T-cell (primary cell): ENCODE results near the gene GRM7. TPM values are rescaled to one million over a fixed set of nuclear protein-coding genes. Genes with fewer than 3 reads are reported as not detected.

Source experiments
- ATAC-seq, 4 experiments: fragments of 200-7000 bp in 3 of 4; fragments of 150-1000 bp in 1 of 4; cut with Tn5 transposase; replicated peaks in 1 of 4; 1 replicate in 3 of 4; 2 replicates in 1 of 4; pipeline ENCODE4 v1.10.0; 2021; ENCODE audit warnings: moderate library complexity in 3 of 4, mild to moderate bottlenecking in 2 of 4, moderate number of reproducible peaks in 1 of 4
- CTCF ChIA-PET, 2 donors: fragments of 300-600 bp; sonication (Branson Sonifier 250); formaldehyde crosslinking; loops; one replicate each; lab custom pipeline; 2022; ENCODE audit warnings: antibody characterized with exemption in 2 of 2; lab: Charles Lee
- POLR2A ChIA-PET, 2 donors: fragments of 300-600 bp; sonication (Branson Sonifier 250); formaldehyde crosslinking; loops; one replicate each; lab custom pipeline; 2022; ENCODE audit warnings: antibody characterized with exemption in 2 of 2; lab: Charles Lee
- DNase-seq, 35 experiments: peaks; one replicate each; pipeline versions ENCODE4 v3.0.0 to v3.0.0-alpha.2; 2013 to 2023
- H3K27ac ChIP-seq: one replicate; pipeline ENCODE4 v1.5.1; 2013; ENCODE audit warnings: low read length
- H3K27me3 ChIP-seq, 2 experiments: replicated peaks in 1 of 2; 1 replicate in 1 of 2; 2 replicates in 1 of 2; pipeline versions ENCODE4 v1.6.1 to v1.7.0; 2013; ENCODE audit warnings: low read length in 1 of 2, mixed read lengths in 1 of 2; ENCODE audit not compliant: control insufficient read depth in 2 of 2, insufficient read depth in 2 of 2; ENCODE audit errors: extremely low read depth in 1 of 2
- H3K36me3 ChIP-seq, 2 donors: 1 replicate in 1 of 2; 2 replicates in 1 of 2; pipeline versions ENCODE4 v1.6.1 to v1.7.0; 2013; ENCODE audit warnings: low read length in 1 of 2; ENCODE audit not compliant: control insufficient read depth in 2 of 2, insufficient read depth in 1 of 2; ENCODE audit errors: extremely low read depth in 1 of 2
- H3K4me1 ChIP-seq, 2 experiments: 1 replicate in 1 of 2; 2 replicates in 1 of 2; pipeline versions ENCODE4 v1.6.1 to v1.7.0; 2013; ENCODE audit warnings: low read length in 2 of 2, mixed read lengths in 1 of 2; ENCODE audit not compliant: insufficient read depth in 2 of 2, control insufficient read depth in 1 of 2; ENCODE audit errors: extremely low read depth in 1 of 2
- H3K4me3 ChIP-seq, 2 donors: 1 replicate in 1 of 2; 2 replicates in 1 of 2; pipeline versions ENCODE4 v1.5.1 to v1.7.0; 2013; ENCODE audit warnings: mild to moderate bottlenecking in 2 of 2, low read length in 1 of 2, moderate library complexity in 1 of 2; ENCODE audit not compliant: control insufficient read depth in 1 of 2; ENCODE audit errors: extremely low read depth in 1 of 2
- H3K9me3 ChIP-seq: 2 replicates; pipeline ENCODE4 v1.7.0; 2013
- H3K27ac Mint-ChIP-seq, 2 donors: one replicate each; pipeline ENCODE4 v1.8.0; 2020 to 2021; ENCODE audit warnings: mild to moderate bottlenecking in 2 of 2, mixed read lengths in 2 of 2
- H3K27me3 Mint-ChIP-seq, 2 donors: one replicate each; pipeline ENCODE4 v1.8.0; 2021 to 2022; ENCODE audit warnings: mixed read lengths in 2 of 2
- H3K36me3 Mint-ChIP-seq: one replicate; pipeline ENCODE4 v1.8.0; 2021; ENCODE audit warnings: mixed read lengths
- H3K4me1 Mint-ChIP-seq, 3 donors: one replicate each; pipeline ENCODE4 v1.8.0; 2020 to 2022; ENCODE audit warnings: mixed read lengths in 3 of 3, mild to moderate bottlenecking in 1 of 3
- H3K4me3 Mint-ChIP-seq, 3 donors: one replicate each; pipeline ENCODE4 v1.8.0; 2020 to 2022; ENCODE audit warnings: mild to moderate bottlenecking in 3 of 3, mixed read lengths in 3 of 3, moderate library complexity in 3 of 3
- H3K9me3 Mint-ChIP-seq, 3 donors: one replicate each; pipeline ENCODE4 v1.8.0; 2020 to 2022; ENCODE audit warnings: mixed read lengths in 3 of 3
- WGBS: methylation state at CpG from one replicate; pipeline ENCODE4 v1.1.5; 2013; ENCODE audit warnings: missing lambda C conversion rate; ENCODE audit not compliant: insufficient coverage; 5-methylcytosine and 5-hydroxymethylcytosine counted together
- total RNA-seq, 35 experiments: library from RNA in 6 of 35; stranded (reverse) in 6 of 35; fragments of 120-200 nt in 1 of 35; gene quantifications; one replicate each; pipeline versions ENCODE4 v1.2.1 to v1.2.4 and lab custom pipeline; 2013 to 2026

GRM7 gene
- total RNA-seq, 5 donors from 2014 or later (not counting 1 experiment from before 2014, with no cell fraction given) = not detected

DNA sequence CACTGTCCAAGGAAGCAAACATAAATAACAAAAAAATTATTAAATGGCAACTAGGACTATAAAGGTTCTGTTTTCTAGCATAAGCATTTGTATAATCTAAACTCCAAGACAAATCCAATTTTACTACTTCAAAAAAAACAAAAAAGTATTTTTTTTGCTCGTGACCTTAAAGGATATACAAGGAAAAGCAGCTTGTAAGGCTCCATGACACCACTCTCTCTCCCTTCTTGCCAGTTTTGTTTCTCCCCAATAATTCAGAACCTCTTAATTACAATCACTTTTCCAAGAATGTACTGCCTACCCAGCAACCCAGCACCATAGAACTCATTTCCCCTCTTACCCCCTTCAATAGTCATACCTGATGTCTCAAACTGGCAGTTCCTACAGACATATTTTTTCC, 496.2 kb downstream of the GRM7 start:
- Histone ChIP-seq H3K4me1 (no peaks in the 10 kb centered on the region), H3K9me3 (no peaks in the 10 kb centered on the region), H3K4me3 (no peak overlapping the region), H3K27ac (no peak overlapping the region), H3K27me3 (no peaks in the 10 kb centered on the region), H3K36me3 (no peaks in the 10 kb centered on the region)
- Mint-ChIP-seq H3K27ac (no peak overlapping the region), H3K9me3 (no peaks in the 10 kb centered on the region), H3K27me3 (no peaks in the 10 kb centered on the region), H3K4me1 (no peaks in the 10 kb centered on the region), H3K4me3 (no peak overlapping the region), H3K36me3 (no peaks in the 10 kb centered on the region)
- POLR2A ChIA-PET = no interaction called here
- WGBS = 62% methylated on average over 1 of the region's 1 CpG
- no peak for ATAC-seq
- no peak for DNase-seq
- CTCF ChIA-PET = no interaction called here

GRCh38 chr3:7367968-7368367, 507.1 kb downstream of the GRM7 start:
- CTCF ChIA-PET = no interaction called here
- WGBS = no CpG with 5 or more reads among the region's 1 CpG

GRCh38 chr3:7368597-7368996, 507.7 kb downstream of the GRM7 start:
- no peaks in the 10 kb centered on the region for H3K9me3 Mint-ChIP-seq
- no peaks in the 10 kb centered on the region for H3K4me1 Mint-ChIP-seq
- H3K4me3 Mint-ChIP-seq = no peak overlapping the region
- H3K36me3 ChIP-seq = no peaks in the 10 kb centered on the region
- H3K4me3 ChIP-seq = no peak overlapping the region
- CTCF ChIA-PET = no interaction called here
- no peaks in the 10 kb centered on the region for H3K9me3 ChIP-seq
- no peak for DNase-seq
- no peaks in the 10 kb centered on the region for H3K27me3 Mint-ChIP-seq
- no peak overlapping the region for H3K27ac Mint-ChIP-seq
- no peak overlapping the region for H3K27ac ChIP-seq
- no peak for ATAC-seq
- WGBS = no CpG with 5 or more reads among the region's 2 CpGs
- POLR2A ChIA-PET = interaction anchor here in 1 of 2 donors (0.6 kb wide), 1 partner anchor 815 kb away, joined by 3 read pairs; no protein-coding TSS in a partner anchor
- no peaks in the 10 kb centered on the region for H3K4me1 ChIP-seq
- no peaks in the 10 kb centered on the region for H3K27me3 ChIP-seq
- H3K36me3 Mint-ChIP-seq = no peaks in the 10 kb centered on the region

More at GRCh38 chr3:7367968-7368367, 507.1 kb downstream of the GRM7 start:
- Mint-ChIP-seq H3K4me1 (no peaks in the 10 kb centered on the region), H3K27me3 (no peaks in the 10 kb centered on the region), H3K36me3 (no peaks in the 10 kb centered on the region), H3K4me3 (no peak overlapping the region), H3K9me3 (no peaks in the 10 kb centered on the region), H3K27ac (no peak overlapping the region)
- H3K4me1 ChIP-seq = no peaks in the 10 kb centered on the region
- no peaks in the 10 kb centered on the region for H3K9me3 ChIP-seq
- H3K27me3 ChIP-seq = no peaks in the 10 kb centered on the region
- DNase-seq = no peak
- no peak overlapping the region for H3K4me3 ChIP-seq
- H3K36me3 ChIP-seq = no peaks in the 10 kb centered on the region
- H3K27ac ChIP-seq = no peak overlapping the region
- POLR2A ChIA-PET = interaction anchor here (0.6 to 0.7 kb wide), 2 partner anchors 15 to 814 kb away, joined by 3 to 6 read pairs; no protein-coding TSS in a partner anchor
- ATAC-seq = no peak

- H3K9me3 ChIP-seq = no peaks in the 10 kb centered on the region
- H3K27me3 Mint-ChIP-seq = no peaks in the 10 kb centered on the region
- no peaks in the 10 kb centered on the region for H3K4me1 ChIP-seq
- no peak overlapping the region for H3K4me3 ChIP-seq
- H3K36me3 ChIP-seq = no peaks in the 10 kb centered on the region
- H3K27ac ChIP-seq = no peak overlapping the region
- CTCF ChIA-PET = no interaction called here
- H3K27me3 ChIP-seq = no peaks in the 10 kb centered on the region
- no peak overlapping the region for H3K27ac Mint-ChIP-seq
- 66% methylated on average over 5 of the region's 7 CpGs for WGBS
- no peak for ATAC-seq
- peaks cover 0 to 3% (median 0%) of the 10 kb centered on the region in 3 donors for H3K9me3 Mint-ChIP-seq
- DNase-seq = no peak
- no peaks in the 10 kb centered on the region for H3K36me3 Mint-ChIP-seq
- POLR2A ChIA-PET = interaction anchor here in 1 of 2 donors (0.8 kb wide), 1 partner anchor 335 kb away, joined by 3 read pairs; no protein-coding TSS in a partner anchor
- H3K4me3 Mint-ChIP-seq = no peak overlapping the region
- no peaks in the 10 kb centered on the region for H3K4me1 Mint-ChIP-seq
Observed at GRCh38 chr3:7371693-7372572, 511.0 kb downstream of the GRM7 start.

DNA sequence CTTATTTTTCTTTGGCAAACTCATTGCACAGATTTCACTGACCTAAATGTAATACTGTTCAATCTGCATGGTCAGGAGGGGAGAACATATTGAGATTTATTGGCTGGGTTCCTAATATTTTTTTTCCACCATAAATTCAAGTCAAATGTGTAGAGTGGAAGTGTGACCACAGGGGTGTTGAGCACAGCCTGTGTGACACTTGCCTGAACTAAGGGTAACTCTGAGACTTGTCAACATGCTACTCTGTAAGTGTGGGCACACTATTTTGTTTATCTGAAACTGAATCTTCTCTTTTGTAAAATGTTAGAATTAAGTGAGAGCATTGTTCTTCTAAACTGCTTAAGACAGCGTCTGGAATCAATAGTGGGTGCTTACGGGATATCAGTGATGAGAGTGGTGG, 516.2 kb downstream of the GRM7 start:
- ChIA-PET CTCF (no interaction called here), POLR2A (no interaction called here)
- no peak overlapping the region for H3K27ac Mint-ChIP-seq
- no peaks in the 10 kb centered on the region for H3K27me3 Mint-ChIP-seq
- peaks cover 0 to 3% (median 0%) of the 10 kb centered on the region in 3 donors for H3K9me3 Mint-ChIP-seq
- no peak overlapping the region for H3K4me3 ChIP-seq
- no peak overlapping the region for H3K4me3 Mint-ChIP-seq
- 77% methylated on average over 2 of the region's 2 CpGs for WGBS
- H3K9me3 ChIP-seq = no peaks in the 10 kb centered on the region
- H3K4me1 Mint-ChIP-seq = no peaks in the 10 kb centered on the region
- no peak overlapping the region for H3K27ac ChIP-seq
- ATAC-seq (no peak), DNase-seq (no peak)
- H3K4me1 ChIP-seq = no peaks in the 10 kb centered on the region
- H3K27me3 ChIP-seq = no peaks in the 10 kb centered on the region
- no peaks in the 10 kb centered on the region for H3K36me3 Mint-ChIP-seq
- no peaks in the 10 kb centered on the region for H3K36me3 ChIP-seq

- Mint-ChIP-seq H3K4me1 (no peaks in the 10 kb centered on the region), H3K27me3 (no peaks in the 10 kb centered on the region), H3K4me3 (no peak overlapping the region), H3K9me3 (no peaks in the 10 kb centered on the region), H3K36me3 (no peaks in the 10 kb centered on the region), H3K27ac (no peak overlapping the region)
- DNase-seq (no peak), ATAC-seq (no peak)
- no peaks in the 10 kb centered on the region for H3K36me3 ChIP-seq
- H3K27me3 ChIP-seq = no peaks in the 10 kb centered on the region
- POLR2A ChIA-PET = no interaction called here
- H3K4me1 ChIP-seq = no peaks in the 10 kb centered on the region
- no peak overlapping the region for H3K4me3 ChIP-seq
- CTCF ChIA-PET = no interaction called here
- H3K27ac ChIP-seq = no peak overlapping the region
- no peaks in the 10 kb centered on the region for H3K9me3 ChIP-seq
Observed at GRCh38 chr3:7381741-7382140, 520.8 kb downstream of the GRM7 start.
